COLO668 (cell line): Measurements from ENCODE around the gene PGC.

Experiments used
- DNase-seq: peaks from one replicate; lab custom pipeline; 2025; ENCODE audit not compliant: unreplicated experiment; lab: John Stamatoyannopoulos, UW

Gene PGC

GRCh38 chr6:41748542-41748941 is 1.3 kb upstream of the PGC start:
- DNase-seq: no peak

- DNase-seq: no peak
Observed at GRCh38 chr6:41748102-41748477, 893 bp upstream of the PGC start.

- DNase-seq: no peak
Observed at GRCh38 chr6:41746107-41746506, 1.1 kb downstream of the PGC start.

GRCh38 chr6:41744236-41744787 is 2.9 kb downstream of the PGC start:
- no peak for DNase-seq

GRCh38 chr6:41743406-41744235 is 3.6 kb downstream of the PGC start:
- no peak for DNase-seq

GRCh38 chr6:41741625-41742490 is 5.3 kb downstream of the PGC start:
- DNase-seq: no peak

- DNase-seq: no peak
Observed at GRCh38 chr6:41740366-41741162, 6.6 kb downstream of the PGC start.

GRCh38 chr6:41739041-41739440 is 8.2 kb downstream of the PGC start:
- no peak for DNase-seq

- no peak for DNase-seq
Observed at GRCh38 chr6:41737591-41738130, 9.5 kb downstream of the PGC start.

- no peak for DNase-seq
Observed at GRCh38 chr6:41736800-41737555, 10.2 kb downstream of the PGC start.

GRCh38 chr6:41736186-41736733 is 10.9 kb downstream of the PGC start:
- no peak for DNase-seq

GRCh38 chr6:41735427-41736185 is 11.6 kb downstream of the PGC start, which contains the start of gene TFEB:
Gene TFEB, minus strand, starts transcription at chr6:41735608. Its CDS starts 44,395 bp downstream, at chr6:41691213.
- peak; percentile 87 for DNase-seq

- DNase-seq: peak; percentile 61
Observed at GRCh38 chr6:41734666-41735426, 12.4 kb downstream of the PGC start.

GRCh38 chr6:41733707-41734665 is 13.2 kb downstream of the PGC start:
- DNase-seq: peak; percentile 90

- no peak for DNase-seq
Observed at GRCh38 chr6:41733360-41733706, 13.9 kb downstream of the PGC start.

- peak; percentile 45 for DNase-seq
Observed at GRCh38 chr6:41732591-41733359, 14.4 kb downstream of the PGC start.
